Testis (tissue), 3 donors: ENCODE measurements around the gene PCGF1. TPM values are rescaled to one million over a fixed set of nuclear protein-coding genes. Genes with fewer than 3 reads are reported as not detected.

Experiments used
- DNase-seq: peaks from one replicate; pipeline ENCODE4 v3.0.0-alpha.2; 2019
- H3K27ac ChIP-seq, 2 donors: fragments of 200-600 bp; sonication (generic); one replicate each; pipeline ENCODE4 v1.5.1; 2019
- H3K27me3 ChIP-seq: fragments of 200-600 bp; sonication (generic); one replicate; pipeline ENCODE4 v1.5.1; 2019
- H3K36me3 ChIP-seq: fragments of 200-600 bp; sonication (generic); one replicate; pipeline ENCODE4 v1.5.1; 2017; ENCODE audit warnings: low read depth; ENCODE audit errors: missing control alignments
- H3K4me1 ChIP-seq: fragments of 200-600 bp; sonication (generic); one replicate; pipeline ENCODE4 v1.5.1; 2019
- H3K4me3 ChIP-seq, 2 donors: fragments of 200-600 bp; sonication (generic); one replicate each; pipeline ENCODE4 v1.5.1; 2017 to 2019
- H3K9me3 ChIP-seq: fragments of 200-600 bp; sonication (generic); one replicate; pipeline ENCODE4 v1.5.1; 2017
- POLR2A ChIP-seq: fragments of 450-650 bp; IDR thresholded peaks from one replicate; pipeline ENCODE4 v1.6.1; 2017; ENCODE audit warnings: antibody characterized with exemption, mild to moderate bottlenecking, moderate library complexity
- WGBS, 2 donors: methylation state at CpG; one replicate each; pipeline ENCODE4 v1.1.5; 2018; 5-methylcytosine and 5-hydroxymethylcytosine counted together
- intact Hi-C: fragments of 100-400 bp; cut with DNase I; formaldehyde crosslinking; loops from one replicate; pipeline ENCODE4 v1.15.1; 2023; ENCODE audit warnings: low total_unique reads
- polyA plus RNA-seq: library from polyadenylated mRNA; stranded (reverse); fragments of 350-450 nt; fragmentation: Illumina TruSeq; extraction: RNeasy Lipid Tissue Mini Kit (QIAGEN cat#74804); gene quantifications from one replicate; pipeline ENCODE4 v1.2.3, GENCODE V29; 2014; ENCODE audit warnings: low read depth, low replicate concordance; ENCODE audit not compliant: insufficient read depth
- total RNA-seq, 2 donors: library from RNA; depleted of rRNA; stranded (reverse); fragments of >200 nt; gene quantifications; one replicate each; pipeline ENCODE4 v1.2.3, GENCODE V29; 2016
- TF ChIP-seq, protein P1 (sequence below), 3 experiments: fragments of 450-650 bp in 2 of 3; fragments of 200-600 bp in 1 of 3; sonication (generic) in 1 of 3; IDR thresholded peaks; one replicate each; pipeline ENCODE4 v1.5.1; 2016 to 2019; ENCODE audit warnings: antibody characterized with exemption in 3 of 3, mild to moderate bottlenecking in 2 of 3, moderate library complexity in 1 of 3

PCGF1 gene
- total and polyA plus RNA-seq, 3 donors from 2014 or later = 17.0 to 25.3 (median 20.1) TPM

DNA sequence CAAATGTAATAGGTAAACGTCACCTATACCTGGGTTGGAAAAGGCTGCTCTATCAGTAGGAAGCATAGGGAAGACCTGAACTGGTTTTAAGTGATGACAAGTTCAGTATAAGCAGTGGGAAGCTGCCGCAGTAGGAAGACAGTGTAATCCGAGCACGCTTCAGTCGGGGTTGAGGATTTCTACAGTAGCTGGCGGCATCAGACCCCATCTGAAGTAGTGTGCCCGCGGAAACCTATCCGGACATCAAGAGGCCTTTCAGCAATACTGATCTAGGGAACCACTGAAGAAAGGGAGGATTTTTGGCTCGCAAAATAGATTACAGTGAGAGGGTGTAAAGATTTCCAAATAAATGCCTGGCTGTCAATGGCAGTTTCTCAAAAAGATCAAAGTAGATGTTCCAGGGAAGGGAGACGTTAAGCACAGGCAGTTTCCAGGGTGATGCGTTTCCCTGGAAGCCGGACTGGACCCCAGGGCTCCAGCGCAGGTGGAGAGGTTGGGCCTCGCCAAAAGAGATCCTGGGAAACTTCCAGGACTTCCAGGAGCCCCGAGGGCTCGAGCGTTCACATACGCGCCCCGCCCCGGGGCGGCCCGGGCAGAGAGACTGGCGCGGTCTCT, 40.9 kb upstream of the PCGF1 start:
- Histone ChIP-seq H3K4me1 (peaks cover 20% of the 10 kb centered on the region), H3K27ac (peak overlapping the region; percentile 11 to 66), H3K4me3 (peak overlapping the region; percentile 49 to 64), H3K9me3 (no peaks in the 10 kb centered on the region), H3K27me3 (no peaks in the 10 kb centered on the region), H3K36me3 (no peaks in the 10 kb centered on the region)
- TF ChIP-seq POLR2A = no peak
- TF ChIP-seq, protein P1, sequence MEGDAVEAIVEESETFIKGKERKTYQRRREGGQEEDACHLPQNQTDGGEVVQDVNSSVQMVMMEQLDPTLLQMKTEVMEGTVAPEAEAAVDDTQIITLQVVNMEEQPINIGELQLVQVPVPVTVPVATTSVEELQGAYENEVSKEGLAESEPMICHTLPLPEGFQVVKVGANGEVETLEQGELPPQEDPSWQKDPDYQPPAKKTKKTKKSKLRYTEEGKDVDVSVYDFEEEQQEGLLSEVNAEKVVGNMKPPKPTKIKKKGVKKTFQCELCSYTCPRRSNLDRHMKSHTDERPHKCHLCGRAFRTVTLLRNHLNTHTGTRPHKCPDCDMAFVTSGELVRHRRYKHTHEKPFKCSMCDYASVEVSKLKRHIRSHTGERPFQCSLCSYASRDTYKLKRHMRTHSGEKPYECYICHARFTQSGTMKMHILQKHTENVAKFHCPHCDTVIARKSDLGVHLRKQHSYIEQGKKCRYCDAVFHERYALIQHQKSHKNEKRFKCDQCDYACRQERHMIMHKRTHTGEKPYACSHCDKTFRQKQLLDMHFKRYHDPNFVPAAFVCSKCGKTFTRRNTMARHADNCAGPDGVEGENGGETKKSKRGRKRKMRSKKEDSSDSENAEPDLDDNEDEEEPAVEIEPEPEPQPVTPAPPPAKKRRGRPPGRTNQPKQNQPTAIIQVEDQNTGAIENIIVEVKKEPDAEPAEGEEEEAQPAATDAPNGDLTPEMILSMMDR (IDR thresholded peaks at IDR 0.05) = no peak
- intact Hi-C loops = no loop called here
- WGBS, 2 donors = 14 to 32% methylated on average over 15 to 26 of the region's 26 CpGs
- no peak for DNase-seq

DNA sequence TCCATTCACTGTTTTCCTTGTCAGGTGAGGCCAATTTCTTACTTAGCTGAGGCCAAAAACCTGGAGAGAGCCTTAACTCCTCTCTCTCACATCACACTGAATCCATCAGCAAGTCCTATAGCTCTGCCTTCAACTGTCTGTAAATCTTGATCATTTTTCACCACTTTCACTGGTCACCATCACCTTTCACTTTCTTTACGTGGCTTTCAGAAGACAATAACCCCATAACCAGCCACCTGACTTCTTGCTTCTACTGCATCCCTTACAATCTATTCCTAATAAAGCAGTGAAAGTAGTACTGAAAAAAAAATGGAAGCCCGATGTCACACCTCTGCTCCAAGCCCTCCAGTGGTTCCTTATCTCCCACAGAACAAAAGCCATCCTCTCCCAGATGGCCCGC, 38.5 kb upstream of the PCGF1 start:
- no peaks in the 10 kb centered on the region for H3K36me3 ChIP-seq
- 91 to 93% methylated on average over 3 of the region's 3 CpGs for WGBS, 2 donors
- H3K27ac ChIP-seq = no peak overlapping the region
- no peak for DNase-seq
- no peak for TF ChIP-seq POLR2A
- TF ChIP-seq, protein P1 (IDR thresholded peaks at IDR 0.05) = no peak
- peaks cover 9% of the 10 kb centered on the region for H3K4me1 ChIP-seq
- no peak overlapping the region for H3K4me3 ChIP-seq
- no peaks in the 10 kb centered on the region for H3K9me3 ChIP-seq
- H3K27me3 ChIP-seq = no peaks in the 10 kb centered on the region
- intact Hi-C loops = no loop called here

DNA sequence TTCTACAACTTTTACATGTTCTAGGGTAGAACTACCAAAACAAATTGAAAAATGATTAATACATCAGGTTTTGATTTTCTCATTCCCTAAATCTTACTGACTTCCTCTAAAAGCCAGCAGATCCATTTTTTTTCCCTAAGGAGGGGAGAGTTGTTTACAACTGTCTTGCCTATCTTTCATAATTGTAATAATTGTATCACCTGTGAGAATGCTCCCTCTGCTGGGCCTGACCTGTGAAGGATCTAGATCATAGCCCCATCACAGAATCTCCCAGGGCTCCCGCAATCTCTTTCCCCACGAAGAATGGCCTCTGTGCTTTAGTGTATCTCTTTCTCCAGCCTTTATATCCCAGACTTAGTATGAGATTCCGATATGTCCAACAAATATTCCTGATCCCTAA, 37.1 kb upstream of the PCGF1 start:
- Histone ChIP-seq H3K4me3 (no peak overlapping the region), H3K9me3 (no peaks in the 10 kb centered on the region), H3K27ac (no peak overlapping the region), H3K4me1 (peaks cover 7% of the 10 kb centered on the region), H3K36me3 (no peaks in the 10 kb centered on the region), H3K27me3 (no peaks in the 10 kb centered on the region)
- TF ChIP-seq, protein P1 (IDR thresholded peaks at IDR 0.05) = no peak
- no peak for TF ChIP-seq POLR2A
- intact Hi-C loops = no loop called here
- DNase-seq = no peak
- 88 to 92% methylated on average over 3 of the region's 3 CpGs for WGBS, 2 donors

DNA sequence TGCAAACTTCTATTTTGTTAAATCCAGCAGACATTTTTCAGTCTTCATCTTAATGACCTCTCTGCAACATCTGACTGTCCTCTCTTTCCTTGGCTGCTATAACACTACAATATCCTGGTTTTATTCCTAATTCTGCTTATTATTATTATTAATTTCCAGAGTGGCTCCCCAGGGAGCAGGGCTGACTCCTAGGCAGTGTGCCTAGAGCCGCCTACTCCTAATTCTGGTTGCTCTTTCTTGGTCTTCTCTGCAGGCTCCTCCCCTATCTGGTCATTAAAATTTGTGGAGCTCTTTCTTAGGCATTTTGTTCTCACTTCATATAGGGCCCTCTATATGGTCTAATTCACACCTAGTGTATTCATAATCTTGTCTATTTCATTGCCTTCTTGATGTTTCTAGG, 35.5 kb upstream of the PCGF1 start:
- DNase-seq = no peak
- intact Hi-C loops = no loop called here
- WGBS, 2 donors = 61 to 83% methylated on average over 1 of the region's 1 CpG

More for the DNA sequence above, 35.5 kb upstream of the PCGF1 start:
- Histone ChIP-seq H3K27me3 (no peaks in the 10 kb centered on the region), H3K36me3 (no peaks in the 10 kb centered on the region), H3K4me3 (no peak overlapping the region), H3K9me3 (no peaks in the 10 kb centered on the region), H3K27ac (no peak overlapping the region), H3K4me1 (no peaks in the 10 kb centered on the region)
- TF ChIP-seq, protein P1 (IDR thresholded peaks at IDR 0.05) = no peak
- no peak for TF ChIP-seq POLR2A
